GM21717 (cell line): ENCODE data around the gene MECP2.
A peak's percentile ranks its signal among the peaks of the same experiment; 100 is the strongest.
"Not testable (repeated sequence)": the region's sequence is repeated elsewhere in the genome, so short reads cannot be mapped to it uniquely, and the experiment has no call there.

Experiments used
- ATAC-seq: cut with Tn5 transposase; IDR thresholded peaks from one replicate; pipeline ENCODE4 v1.9.1; 2021; ENCODE audit warnings: mild to moderate bottlenecking, moderate library complexity; ENCODE audit not compliant: unreplicated experiment

The MECP2 gene

GRCh38 chrX:154097589-154098541 is at the start of gene MECP2:
Gene MECP2 (minus strand): TSS chrX:154097717.
- peak; percentile 78 for ATAC-seq

- not testable (repeated sequence) for ATAC-seq
Observed at GRCh38 chrX:154144010-154144409, 46.5 kb upstream of the MECP2 start, which contains the start of gene OPN1LW. Gene OPN1LW (plus strand): TSS chrX:154144243. CDS start chrX:154144284, 41 bp downstream.

GRCh38 chrX:154142950-154143745 is 45.6 kb upstream of the MECP2 start:
- ATAC-seq: no peak

GRCh38 chrX:154142386-154142785 is 44.9 kb upstream of the MECP2 start:
- no peak for ATAC-seq

- ATAC-seq: no peak
Observed at GRCh38 chrX:154140742-154141141, 43.2 kb upstream of the MECP2 start.

GRCh38 chrX:154140206-154140605 is 42.7 kb upstream of the MECP2 start:
- ATAC-seq: no peak

- no peak for ATAC-seq
Observed at GRCh38 chrX:154138857-154139256, 41.3 kb upstream of the MECP2 start.

- peak; percentile 46 for ATAC-seq
Observed at GRCh38 chrX:154136627-154137161, 39.2 kb upstream of the MECP2 start.

- ATAC-seq: no peak
Observed at GRCh38 chrX:154135458-154136229, 38.1 kb upstream of the MECP2 start.

GRCh38 chrX:154132366-154132765 is 34.8 kb upstream of the MECP2 start:
- no peak for ATAC-seq

- no peak for ATAC-seq
Observed at GRCh38 chrX:154131955-154132354, 34.4 kb upstream of the MECP2 start.

- no peak for ATAC-seq
Observed at GRCh38 chrX:154126101-154126500, 28.6 kb upstream of the MECP2 start.

GRCh38 chrX:154125391-154126040 is 28.0 kb upstream of the MECP2 start:
- no peak for ATAC-seq

GRCh38 chrX:154123241-154124219 is 26.0 kb upstream of the MECP2 start:
- ATAC-seq: no peak

- no peak for ATAC-seq
Observed at GRCh38 chrX:154121961-154122360, 24.4 kb upstream of the MECP2 start.

- ATAC-seq: no peak
Observed at GRCh38 chrX:154121207-154121606, 23.7 kb upstream of the MECP2 start.

GRCh38 chrX:154120567-154120966 is 23.1 kb upstream of the MECP2 start:
- no peak for ATAC-seq

GRCh38 chrX:154117566-154117965 is 20.0 kb upstream of the MECP2 start:
- ATAC-seq: no peak
